Endothelial cell of umbilical vein (primary cell): ENCODE data around the gene CCSER1. TPM values are rescaled to one million over a fixed set of nuclear protein-coding genes. Genes with fewer than 3 reads are reported as not detected.

ENCODE experiments used
- BruUV-seq: library from RNA; stranded (reverse); fragments of 400-500 nt; replicated peaks from 2 replicates; lab custom pipeline; 2021; lab: Mats Ljungman, UMichigan
- CTCF ChIA-PET: fragments of 300-600, 350-600 bp; sonication (Branson Sonifier 250); formaldehyde crosslinking; loops from one replicate; lab custom pipeline; 2021; ENCODE audit warnings: antibody characterized with exemption, inconsistent platforms; lab: Charles Lee
- POLR2A ChIA-PET: fragments of 300-600, 350-600 bp; sonication (Branson Sonifier 250); formaldehyde crosslinking; loops from one replicate; lab custom pipeline; 2021; ENCODE audit warnings: antibody characterized with exemption, inconsistent platforms; lab: Charles Lee
- DNase-seq: peaks from one replicate; pipeline ENCODE4 v3.0.0-alpha.2; 2011; ENCODE audit warnings: low read depth, low spot score
- FAIRE-seq: peaks from 2 replicates; lab custom pipeline; 2011; peaks lifted over from hg19 to GRCh38; lab: Jason Lieb, UNC
- H2AFZ ChIP-seq: 2 replicates; pipeline ENCODE4 v1.6.0; 2012; ENCODE audit warnings: low read depth, low read length, control low read depth, inconsistent platforms
- H3K27ac ChIP-seq: 2 replicates; pipeline ENCODE4 v1.5.1; 2011; ENCODE audit warnings: low read depth, mild to moderate bottlenecking, control low read depth, low read length, moderate library complexity; ENCODE audit not compliant: insufficient read depth
- H3K27me3 ChIP-seq, 2 experiments: 2 replicates each; pipeline versions ENCODE4 v1.6.0 to v1.6.1; 2011; ENCODE audit warnings: low read length in 2 of 2, mixed read lengths in 1 of 2; ENCODE audit not compliant: control insufficient read depth in 2 of 2, insufficient read depth in 2 of 2
- H3K36me3 ChIP-seq, 2 experiments: 2 replicates in 1 of 2; 3 replicates in 1 of 2; pipeline ENCODE4 v1.5.1; 2011; ENCODE audit warnings: low read length in 2 of 2, mild to moderate bottlenecking in 1 of 2, moderate library complexity in 1 of 2; ENCODE audit not compliant: control insufficient read depth in 2 of 2, insufficient read depth in 2 of 2; ENCODE audit errors: extremely low read depth in 1 of 2
- H3K4me1 ChIP-seq: 3 replicates; pipeline ENCODE4 v1.5.1; 2011; ENCODE audit warnings: mild to moderate bottlenecking, low read length; ENCODE audit not compliant: control insufficient read depth, insufficient read depth; ENCODE audit errors: extremely low read depth
- H3K4me2 ChIP-seq: 2 replicates; pipeline ENCODE4 v1.6.1; 2011; ENCODE audit warnings: low read length, control low read depth, mixed read lengths; ENCODE audit not compliant: insufficient read depth
- H3K4me3 ChIP-seq, 3 experiments: fragments of 200-600 bp in 1 of 3; sonication (generic), shearing (Covaris generic) in 1 of 3; replicated peaks in 1 of 3; 2 replicates each; pipeline ENCODE4 v1.5.1; 2011 to 2016; ENCODE audit warnings: control low read depth in 3 of 3, low read length in 3 of 3, mild to moderate bottlenecking in 2 of 3, inconsistent platforms in 1 of 3, low read depth in 1 of 3, moderate library complexity in 1 of 3; ENCODE audit not compliant: insufficient read depth in 1 of 3
- H3K79me2 ChIP-seq: 2 replicates; pipeline ENCODE4 v1.6.0; 2012; ENCODE audit warnings: low read length, inconsistent platforms; ENCODE audit not compliant: control insufficient read depth, insufficient read depth
- H3K9ac ChIP-seq: replicated peaks from 2 replicates; pipeline ENCODE3; 2011; ENCODE audit warnings: low read length, control low read depth; ENCODE audit not compliant: insufficient read depth; ENCODE audit errors: extremely low read depth
- H3K9me1 ChIP-seq: replicated peaks from 3 replicates; pipeline ENCODE4 v1.6.0; 2011; ENCODE audit warnings: mild to moderate bottlenecking, low read length; ENCODE audit not compliant: control insufficient read depth, insufficient read depth; ENCODE audit errors: extremely low read depth
- H3K9me3 ChIP-seq: replicated peaks from 2 replicates; pipeline ENCODE4 v1.5.1; 2012; ENCODE audit warnings: low read length, inconsistent platforms; ENCODE audit not compliant: control insufficient read depth, insufficient read depth
- H4K20me1 ChIP-seq: replicated peaks from 2 replicates; pipeline ENCODE3; 2011; ENCODE audit warnings: mild to moderate bottlenecking, low read length; ENCODE audit not compliant: control insufficient read depth, insufficient read depth; ENCODE audit errors: extremely low read depth
- EZH2 ChIP-seq: IDR thresholded peaks from 2 replicates; pipeline ENCODE4 v1.6.1; 2012; ENCODE audit warnings: borderline replicate concordance, low read depth, mild to moderate bottlenecking, moderate library complexity, low read length, inconsistent platforms; ENCODE audit not compliant: severe bottlenecking
- FOS ChIP-seq: IDR thresholded peaks from 2 replicates; pipeline ENCODE4 v1.6.1; 2011; ENCODE audit warnings: mild to moderate bottlenecking, low read length, moderate library complexity, borderline replicate concordance; ENCODE audit not compliant: insufficient read depth
- GATA2 ChIP-seq: IDR thresholded peaks from 2 replicates; pipeline ENCODE4 v1.7.0; 2011; ENCODE audit warnings: low read depth, mild to moderate bottlenecking, moderate library complexity, mixed read lengths, low read length; ENCODE audit not compliant: insufficient read length, insufficient read depth
- JUN ChIP-seq: IDR thresholded peaks from 2 replicates; pipeline ENCODE4 v1.6.1; 2011; ENCODE audit warnings: borderline replicate concordance, low read depth; ENCODE audit not compliant: insufficient read length, insufficient read depth
- MYC ChIP-seq: IDR thresholded peaks from one replicate; pipeline ENCODE4 v1.6.1; 2011; ENCODE audit warnings: mild to moderate bottlenecking, low read depth, low read length
- POLR2A ChIP-seq: IDR thresholded peaks from 2 replicates; pipeline ENCODE4 v1.6.1; 2012; ENCODE audit warnings: low read depth, mild to moderate bottlenecking, control low read depth, low read length
- POLR2AphosphoS5 ChIP-seq: IDR thresholded peaks from 2 replicates; pipeline ENCODE4 v1.6.1; 2012; ENCODE audit warnings: low read depth, mild to moderate bottlenecking, control low read depth, low read length, moderate library complexity; ENCODE audit not compliant: insufficient read depth
- dilution Hi-C: fragments of 300-500 bp; cut with MboI; formaldehyde crosslinking; loops from one replicate; pipeline ENCODE4 v1.15.0; 2019; ENCODE audit warnings: low sequenced_read_pairs; ENCODE audit not compliant: extremely low pct_ligation_motif_present
- intact Hi-C: fragments of 100-400 bp; cut with micrococcal nuclease; formaldehyde crosslinking; loops from one replicate; pipeline ENCODE4 v1.10.0; 2022
- polyA plus RNA-seq, 4 experiments: library from polyadenylated mRNA; depleted of rRNA in 3 of 4; stranded (reverse) in 3 of 4; unstranded in 1 of 4; fragments of >200 nt; gene quantifications; 2 replicates each; pipeline versions ENCODE4 v1.2.1 to v1.2.3, GENCODE V29; 2011 to 2012; ENCODE audit warnings: missing spikeins in 1 of 4
- total RNA-seq: library from RNA; stranded (reverse); gene quantifications from 2 replicates; pipeline ENCODE4 v1.2.3, GENCODE V29; 2021
- TF ChIP-seq, protein P1 (sequence below), 2 donors: IDR thresholded peaks; 1 replicate in 1 of 2; 2 replicates in 1 of 2; pipeline ENCODE4 v1.5.1; 2011; ENCODE audit warnings: low read length in 2 of 2, mild to moderate bottlenecking in 2 of 2, moderate library complexity in 2 of 2, control low read depth in 1 of 2, inconsistent platforms in 1 of 2, low read depth in 1 of 2; ENCODE audit not compliant: insufficient read depth in 1 of 2; ENCODE audit errors: extremely low read depth in 1 of 2
- TF ChIP-seq, protein P2 (sequence below): IDR thresholded peaks from 2 replicates; pipeline ENCODE4 v1.6.1; 2011; ENCODE audit not compliant: insufficient read depth, insufficient read length

Gene CCSER1
- total and polyA plus RNA-seq, 2 donors (not counting 3 experiments of a cell fraction or from before 2014, with no cell fraction given) = 0.11 to 1.8 TPM

DNA sequence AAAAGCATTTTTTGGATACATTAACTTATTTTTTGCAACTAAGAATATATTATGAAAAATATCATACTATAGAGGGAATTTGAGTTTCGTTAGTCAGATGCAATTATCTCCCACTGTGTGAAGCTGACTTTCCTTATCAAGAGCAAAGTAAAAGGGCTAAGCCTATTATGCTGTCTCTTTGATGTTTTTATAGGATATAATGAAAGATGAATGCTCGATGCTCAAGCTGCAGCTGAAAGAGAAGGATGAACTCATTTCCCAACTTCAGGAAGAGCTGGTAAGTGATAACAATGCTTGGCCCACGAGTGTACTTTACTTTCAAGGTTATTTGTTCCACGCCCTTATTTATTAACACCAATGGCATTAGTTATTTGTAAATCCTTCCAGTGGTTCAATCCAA, 688.4 kb downstream of the CCSER1 start:
- Histone ChIP-seq H3K4me2 (no peak overlapping the region), H3K9me1 (no peaks in the 10 kb centered on the region), H3K27ac (no peak overlapping the region), H2AFZ (no peak overlapping the region), H4K20me1 (no peaks in the 10 kb centered on the region), H3K79me2 (no peaks in the 10 kb centered on the region), H3K4me3 (no peak overlapping the region), H3K27me3 (no peaks in the 10 kb centered on the region), H3K9ac (no peak overlapping the region), H3K36me3 (no peaks in the 10 kb centered on the region), H3K4me1 (no peaks in the 10 kb centered on the region), H3K9me3 (no peaks in the 10 kb centered on the region)
- FAIRE-seq (no peak), DNase-seq (peak; percentile 6)
- TF ChIP-seq, protein P1, sequence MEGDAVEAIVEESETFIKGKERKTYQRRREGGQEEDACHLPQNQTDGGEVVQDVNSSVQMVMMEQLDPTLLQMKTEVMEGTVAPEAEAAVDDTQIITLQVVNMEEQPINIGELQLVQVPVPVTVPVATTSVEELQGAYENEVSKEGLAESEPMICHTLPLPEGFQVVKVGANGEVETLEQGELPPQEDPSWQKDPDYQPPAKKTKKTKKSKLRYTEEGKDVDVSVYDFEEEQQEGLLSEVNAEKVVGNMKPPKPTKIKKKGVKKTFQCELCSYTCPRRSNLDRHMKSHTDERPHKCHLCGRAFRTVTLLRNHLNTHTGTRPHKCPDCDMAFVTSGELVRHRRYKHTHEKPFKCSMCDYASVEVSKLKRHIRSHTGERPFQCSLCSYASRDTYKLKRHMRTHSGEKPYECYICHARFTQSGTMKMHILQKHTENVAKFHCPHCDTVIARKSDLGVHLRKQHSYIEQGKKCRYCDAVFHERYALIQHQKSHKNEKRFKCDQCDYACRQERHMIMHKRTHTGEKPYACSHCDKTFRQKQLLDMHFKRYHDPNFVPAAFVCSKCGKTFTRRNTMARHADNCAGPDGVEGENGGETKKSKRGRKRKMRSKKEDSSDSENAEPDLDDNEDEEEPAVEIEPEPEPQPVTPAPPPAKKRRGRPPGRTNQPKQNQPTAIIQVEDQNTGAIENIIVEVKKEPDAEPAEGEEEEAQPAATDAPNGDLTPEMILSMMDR (IDR thresholded peaks at IDR 0.05; ENCODE audit: extremely low read depth in 1 of 2, insufficient read depth in 1 of 2, low read depth in 1 of 2, low read length in 2 of 2) = no peak
- TF ChIP-seq JUN (no peak), POLR2A (no peak), MYC (no peak), POLR2AphosphoS5 (no peak), EZH2 (no peak), FOS (no peak), GATA2 (no peak)
- TF ChIP-seq, protein P2, sequence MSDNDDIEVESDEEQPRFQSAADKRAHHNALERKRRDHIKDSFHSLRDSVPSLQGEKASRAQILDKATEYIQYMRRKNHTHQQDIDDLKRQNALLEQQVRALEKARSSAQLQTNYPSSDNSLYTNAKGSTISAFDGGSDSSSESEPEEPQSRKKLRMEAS = no peak
- dilution Hi-C loops = no loop called here
- POLR2A ChIA-PET = no interaction called here
- BruUV-seq = no TSS peak
- intact Hi-C loops = no loop called here
- CTCF ChIA-PET = no interaction called here
